KBM-7 (cell line): ENCODE results near the gene ANXA6.

ENCODE experiments used
- DNase-seq: peaks from one replicate; pipeline ENCODE4 v3.0.0-alpha.2; 2015
- in situ Hi-C: fragments of 300-500 bp; cut with MboI; formaldehyde crosslinking; loops from 2 replicates; pipeline ENCODE4 v1.14.3; 2020; ENCODE audit warnings: low sequenced_read_pairs, low pct_unique_long_range_greater_than_20kb, mixed read lengths

ANXA6 gene

DNA sequence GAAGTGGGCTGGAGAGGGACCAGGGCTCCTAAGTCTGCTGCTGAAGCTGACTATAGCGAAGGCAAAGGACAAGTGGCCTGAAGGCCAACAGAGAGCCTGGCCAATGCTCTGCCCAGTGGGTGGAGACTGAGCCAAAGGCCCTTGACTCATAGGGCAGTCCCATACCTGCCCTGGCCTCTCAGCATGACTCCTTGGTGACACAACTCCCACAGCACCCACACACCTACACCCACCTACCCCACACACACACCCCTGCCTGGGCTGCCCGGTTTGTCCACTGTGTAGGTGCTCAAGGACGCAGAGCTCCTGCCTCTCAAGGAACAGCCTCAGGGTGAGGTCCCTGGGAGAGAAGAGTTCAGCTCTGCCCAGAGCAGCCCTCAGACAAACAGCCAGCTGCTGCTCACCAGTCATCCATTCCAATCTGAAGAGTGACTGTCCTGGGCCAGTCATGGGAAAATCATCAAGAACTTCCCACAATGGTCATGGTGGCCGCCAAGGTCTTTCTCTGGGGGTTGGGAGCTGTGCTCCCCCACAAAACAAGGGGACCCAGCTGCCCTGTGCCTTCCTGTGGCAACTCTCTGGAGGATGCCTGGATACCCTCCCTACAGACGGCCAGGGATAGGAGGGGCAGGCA, 81.8 kb downstream of the ANXA6 start:
- no peak for DNase-seq
- in situ Hi-C loops: no loop called here

DNA sequence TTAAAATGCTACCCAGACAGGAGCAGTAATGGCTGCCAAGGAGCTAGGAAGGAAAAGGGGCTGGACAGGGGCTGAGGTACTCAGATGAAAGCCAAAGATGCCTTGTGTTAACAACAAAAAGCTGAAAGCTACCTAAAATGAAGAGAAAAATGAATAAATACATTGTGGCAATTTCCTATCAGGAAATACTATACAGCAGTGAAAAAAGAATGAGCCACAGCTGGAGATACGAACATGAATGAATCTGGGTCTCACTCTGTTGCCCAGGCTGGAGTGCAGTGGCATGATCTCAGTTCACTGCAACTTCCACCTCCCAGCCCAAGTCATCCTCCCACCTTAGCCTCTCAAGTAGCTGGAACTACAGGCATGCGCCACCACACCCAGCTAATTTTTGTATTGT, 83.0 kb downstream of the ANXA6 start:
- no peak for DNase-seq
- in situ Hi-C loops: no loop called here

DNA sequence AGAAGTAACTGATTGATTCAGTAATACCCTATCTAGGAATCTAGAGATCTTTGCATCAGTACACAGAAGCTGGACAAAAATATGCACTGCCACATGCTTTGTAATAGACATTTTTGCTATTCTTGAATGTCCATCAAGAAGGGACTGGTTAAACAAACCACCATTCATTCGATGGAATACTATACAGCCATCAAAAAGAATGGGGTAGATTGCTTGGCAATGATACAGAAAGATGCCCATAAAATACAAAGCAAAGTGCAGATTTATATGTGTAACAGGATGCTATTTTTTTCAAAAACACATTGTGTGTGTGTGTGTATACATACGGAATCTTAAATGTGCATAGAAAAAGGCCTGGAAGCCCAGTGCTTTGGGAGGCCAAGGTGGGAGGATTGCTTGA, 84.3 kb downstream of the ANXA6 start:
- DNase-seq: no peak
- in situ Hi-C loops: no loop called here

DNA sequence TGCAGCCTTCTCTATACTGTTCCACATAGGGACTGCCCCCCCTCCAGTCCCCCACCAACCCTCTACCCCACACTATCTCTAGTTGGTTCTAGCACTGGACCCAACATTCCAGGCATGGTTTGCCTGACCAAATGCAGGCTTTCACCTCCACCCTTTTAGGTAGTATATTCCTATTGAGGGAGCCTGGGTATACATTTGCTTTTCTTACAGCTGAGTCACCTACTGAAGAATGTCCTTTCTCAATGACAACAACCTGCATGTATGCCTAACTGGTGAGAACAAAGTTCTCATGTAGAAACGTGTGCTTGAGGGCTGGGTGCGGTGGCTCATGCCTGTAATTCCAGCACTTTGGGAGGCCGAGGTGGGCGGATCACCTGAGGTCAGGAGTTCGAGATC, 85.0 kb downstream of the ANXA6 start:
- in situ Hi-C loops: no loop called here

DNA sequence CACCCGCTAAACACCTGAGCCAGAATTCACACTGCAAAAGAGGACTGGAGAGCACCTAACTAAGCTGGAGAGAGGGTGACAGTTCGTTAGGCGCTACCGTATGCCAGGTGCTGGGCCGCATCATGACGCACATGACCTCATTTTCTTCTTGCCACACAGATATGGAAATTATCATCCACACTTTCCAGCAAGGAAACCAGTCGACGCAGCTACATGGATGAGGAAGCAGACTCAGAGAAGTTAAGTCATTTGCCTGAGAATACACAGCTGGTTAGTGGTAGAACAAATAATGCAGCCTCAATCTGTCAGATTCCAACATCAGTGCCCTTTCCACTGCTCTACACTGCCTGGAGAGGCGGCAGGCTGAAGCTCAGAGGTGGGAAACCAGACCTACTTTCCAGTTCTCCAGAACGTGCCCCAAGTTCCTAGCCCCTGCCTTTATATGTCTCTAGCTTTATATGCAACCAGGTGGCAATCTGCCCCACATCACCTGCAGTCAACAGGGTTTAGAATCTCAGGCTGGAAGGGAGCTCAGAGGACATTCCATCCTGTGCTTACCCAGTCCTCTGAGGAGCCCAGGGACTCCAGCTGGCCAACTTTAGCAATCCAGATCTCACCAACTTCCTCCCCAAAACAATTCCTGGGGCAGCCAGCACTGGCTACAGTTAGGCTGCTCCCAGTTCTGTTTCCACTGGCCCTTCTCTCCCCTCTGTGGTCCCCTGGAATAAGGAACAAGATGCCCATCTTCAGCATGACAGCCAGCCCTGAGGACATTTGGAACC, 85.5 kb downstream of the ANXA6 start:
- DNase-seq: no peak
- in situ Hi-C loops: no loop called here

More for the DNA sequence above, 85.0 kb downstream of the ANXA6 start:
- no peak for DNase-seq

DNA sequence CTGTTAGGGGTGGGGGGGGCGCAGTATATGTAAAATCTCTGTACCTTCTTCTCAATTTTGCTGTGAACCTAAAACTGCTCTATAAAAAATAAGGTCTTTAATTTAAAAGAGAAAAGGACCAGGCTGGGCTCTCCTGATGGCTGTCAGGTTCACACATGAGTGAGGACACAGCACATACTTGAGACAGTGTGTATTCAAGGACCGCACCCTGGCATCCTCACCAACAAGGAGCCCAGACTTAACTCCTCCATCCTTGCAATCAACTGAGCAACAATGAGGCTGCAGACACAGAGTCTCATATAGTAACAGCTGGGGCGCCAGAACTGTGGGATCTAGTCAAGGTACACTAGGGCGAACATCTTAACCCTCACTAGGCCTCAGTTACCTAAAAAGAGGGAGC, 86.6 kb downstream of the ANXA6 start:
- DNase-seq: no peak
- in situ Hi-C loops: no loop called here

DNA sequence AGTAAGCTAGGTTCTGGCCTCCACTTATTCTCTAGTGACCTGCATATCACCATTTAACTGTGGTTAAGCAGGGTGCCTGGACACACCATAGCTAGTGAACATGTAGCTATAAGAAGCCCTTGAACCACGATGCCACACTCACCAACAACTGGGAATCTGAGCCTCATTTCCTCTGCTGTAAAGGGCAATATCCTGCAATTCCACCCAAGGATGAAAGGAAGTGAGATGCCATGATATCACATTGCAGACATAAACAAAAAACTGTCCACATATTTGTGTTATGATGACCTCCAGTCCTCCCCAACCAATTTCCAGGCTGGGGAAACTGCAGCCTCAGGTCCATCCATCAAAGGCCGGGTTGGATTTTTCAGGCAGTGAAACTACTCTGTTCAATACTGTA, 87.1 kb downstream of the ANXA6 start:
- in situ Hi-C loops: no loop called here
- DNase-seq: no peak

DNA sequence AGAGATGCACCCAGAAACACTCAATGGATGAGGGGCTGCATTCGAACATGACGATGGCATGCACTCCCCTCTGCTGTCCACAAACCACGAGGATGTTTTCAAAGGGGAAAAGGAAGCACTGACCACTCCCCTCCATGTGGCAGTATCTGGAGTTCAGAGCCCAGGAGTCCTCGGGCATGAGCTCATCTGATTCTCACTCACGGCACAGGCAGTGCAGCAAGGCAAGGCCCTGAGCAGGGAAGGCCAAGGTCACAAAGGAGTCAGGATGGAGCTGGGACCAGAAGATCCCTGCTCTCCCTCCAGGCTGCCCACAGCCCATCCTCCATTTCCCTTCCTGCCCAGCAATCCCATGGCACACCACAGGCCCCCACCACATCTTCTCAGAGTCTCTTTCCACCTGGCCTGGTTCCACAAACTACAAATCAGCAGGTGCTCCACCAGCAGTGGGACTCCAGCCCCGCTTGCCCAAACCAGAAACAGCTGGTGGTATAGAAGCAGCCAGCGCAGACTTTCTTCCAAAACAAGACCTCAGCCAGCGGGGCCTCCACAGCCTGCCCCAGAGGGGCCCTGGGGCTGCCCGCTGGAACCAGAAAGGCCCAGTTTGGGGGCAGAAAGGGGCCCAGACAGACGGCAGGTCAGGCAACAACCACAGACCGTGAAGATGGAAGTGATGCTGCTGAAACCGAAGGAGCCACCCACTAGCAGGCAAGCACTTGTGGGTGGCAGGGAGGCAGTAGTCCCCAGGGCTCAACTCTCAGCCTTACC, 89.0 kb downstream of the ANXA6 start:
- DNase-seq: no peak
- in situ Hi-C loops: no loop called here

DNA sequence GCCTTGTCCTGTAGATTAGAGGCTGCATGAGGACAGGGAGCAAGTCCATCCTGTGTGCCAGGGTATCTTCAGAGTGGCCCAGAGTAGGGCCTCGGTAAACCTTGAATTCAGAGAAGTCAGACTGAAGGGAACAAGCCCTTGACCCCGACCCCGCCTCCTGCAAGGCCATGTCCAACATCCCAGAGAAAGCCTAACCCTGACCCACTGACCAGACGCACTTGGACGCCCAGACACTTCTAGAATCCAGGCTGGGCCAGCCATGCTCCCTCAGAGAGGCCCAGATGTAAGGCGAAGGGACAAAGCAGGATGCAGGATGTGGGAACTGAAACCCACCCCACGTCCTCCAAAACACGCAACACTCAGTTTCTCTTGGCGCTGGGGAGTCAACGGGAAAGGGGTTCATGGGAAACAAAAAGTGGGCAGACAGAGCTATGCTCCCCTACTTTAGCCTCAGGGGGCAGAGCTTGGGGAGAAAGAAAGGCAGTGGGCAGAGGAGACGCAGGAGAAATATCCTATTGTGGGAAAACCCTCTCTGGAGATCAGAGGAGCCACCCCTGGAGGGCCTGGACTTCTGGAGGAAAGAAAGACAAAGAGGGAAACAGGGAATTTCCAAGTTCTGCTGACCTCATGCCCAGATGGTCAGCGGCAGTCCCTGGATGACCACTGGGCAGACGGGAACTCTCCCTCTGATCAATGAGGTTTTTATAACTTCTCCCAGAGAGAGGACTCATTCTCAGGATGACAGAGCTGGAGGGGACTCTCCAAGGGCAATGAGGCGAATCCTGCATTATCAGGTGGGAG, 89.7 kb downstream of the ANXA6 start:
- in situ Hi-C loops: no loop called here
- no peak for DNase-seq

DNA sequence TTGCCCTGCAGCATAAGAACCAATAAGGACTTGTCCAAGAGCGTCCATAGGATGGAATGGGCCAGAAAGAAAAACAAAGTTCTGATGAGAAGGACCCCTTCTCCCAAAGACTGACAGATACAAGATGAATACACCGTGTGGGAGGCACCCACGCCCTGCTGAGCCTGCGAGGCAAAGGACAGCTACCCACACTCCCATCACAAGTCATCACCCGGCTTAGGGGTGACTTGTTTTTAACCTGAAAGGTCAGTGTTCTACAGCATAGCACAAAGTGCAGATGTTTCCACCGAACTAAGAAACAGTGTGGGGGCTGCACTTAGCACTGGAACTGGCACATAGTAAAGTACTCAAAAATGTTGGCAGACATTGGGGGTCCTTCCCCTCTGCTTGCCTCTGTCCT, 90.7 kb downstream of the ANXA6 start:
- DNase-seq: no peak
- in situ Hi-C loops: no loop called here

DNA sequence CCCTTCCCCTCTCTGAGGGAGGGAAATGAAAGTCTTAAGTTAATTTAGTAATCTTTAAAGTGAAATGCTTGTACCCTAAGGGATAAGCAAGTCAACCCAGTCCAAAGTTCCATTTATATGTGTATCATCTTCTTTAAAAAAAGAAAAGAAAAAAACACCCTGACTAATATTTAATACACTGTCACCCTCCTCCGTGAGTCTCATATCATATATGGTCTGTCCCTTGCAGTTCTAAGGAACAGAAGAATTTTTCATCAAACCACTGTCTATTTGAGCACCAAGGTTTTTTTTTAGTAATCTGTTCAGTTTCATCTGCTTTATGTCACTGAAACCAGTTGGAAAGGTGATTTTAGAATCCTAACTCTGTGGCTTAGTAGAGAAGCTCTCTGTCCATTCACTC, 92.0 kb downstream of the ANXA6 start:
- in situ Hi-C loops: no loop called here

DNA sequence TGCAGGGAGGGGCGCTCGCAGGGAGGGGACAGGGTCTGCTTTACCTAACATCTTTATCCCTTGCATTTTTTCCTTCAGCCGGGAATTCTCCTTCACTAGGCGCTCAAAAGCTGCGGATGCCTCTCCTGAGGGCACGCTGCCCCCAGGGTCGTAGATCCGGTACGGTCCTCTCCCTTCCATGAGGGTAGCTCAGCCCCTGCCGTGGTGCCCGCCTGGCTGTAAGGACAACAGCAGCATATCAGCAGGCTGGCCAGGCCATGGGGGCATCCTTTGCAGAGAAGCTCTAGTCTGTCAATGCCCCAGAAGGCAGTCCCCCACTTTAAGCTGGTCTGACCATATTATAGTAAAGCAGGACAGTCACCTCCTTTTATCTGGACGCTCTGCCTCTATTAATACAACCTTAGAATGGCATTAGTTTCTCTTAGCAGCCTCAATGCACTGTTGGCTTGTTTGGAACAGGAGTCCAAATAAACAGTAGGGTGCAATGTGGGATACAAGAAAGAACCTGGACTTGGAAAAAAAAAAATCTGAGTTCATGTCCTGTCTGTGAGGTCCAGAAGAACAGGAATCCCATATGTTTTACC, 92.6 kb downstream of the ANXA6 start:
- in situ Hi-C loops: no loop called here
- DNase-seq: no peak

More for the DNA sequence above, 92.0 kb downstream of the ANXA6 start:
- DNase-seq: no peak

DNA sequence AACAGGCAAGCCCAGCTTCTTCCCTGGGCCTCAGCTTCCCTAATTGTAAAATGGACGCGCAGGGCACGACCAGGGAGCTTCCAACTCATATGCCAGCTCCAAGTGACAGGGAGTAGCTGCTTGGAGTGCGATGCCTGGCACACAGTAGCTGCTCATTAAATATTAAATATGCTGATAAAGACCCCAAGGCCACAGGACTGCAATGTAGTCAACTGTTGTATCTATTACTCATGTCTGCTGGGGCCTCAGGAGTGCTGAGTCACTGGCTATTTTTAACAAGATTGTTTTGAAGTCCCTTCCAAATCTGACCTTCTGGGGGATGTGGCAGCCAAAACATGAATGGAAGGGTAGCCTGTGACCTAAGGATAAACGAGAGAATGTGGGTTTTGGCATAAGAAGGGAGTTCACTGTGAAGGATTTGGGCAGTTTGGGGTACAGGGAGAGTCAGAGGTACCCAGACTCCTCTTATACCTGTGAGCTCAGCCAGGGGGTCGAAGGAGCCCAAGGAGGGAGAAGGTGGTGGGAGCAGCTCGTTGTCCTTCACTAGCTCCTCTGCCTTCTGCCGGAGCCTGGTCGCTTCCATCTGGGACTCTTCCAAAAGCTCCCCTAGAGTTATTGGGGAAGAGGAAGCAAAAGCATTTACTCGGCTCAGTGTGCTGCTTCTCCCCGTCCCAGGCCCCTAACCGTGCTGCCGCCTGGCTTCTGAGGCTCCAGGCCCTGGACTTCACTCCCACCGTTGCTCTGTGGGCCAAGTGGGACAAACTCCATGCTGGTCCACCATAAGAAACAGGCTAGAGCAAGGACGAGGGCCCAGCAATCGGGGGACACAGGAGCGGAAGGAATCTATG, 94.2 kb downstream of the ANXA6 start:
- peak; percentile 19 for DNase-seq
- in situ Hi-C loops: no loop called here

DNA sequence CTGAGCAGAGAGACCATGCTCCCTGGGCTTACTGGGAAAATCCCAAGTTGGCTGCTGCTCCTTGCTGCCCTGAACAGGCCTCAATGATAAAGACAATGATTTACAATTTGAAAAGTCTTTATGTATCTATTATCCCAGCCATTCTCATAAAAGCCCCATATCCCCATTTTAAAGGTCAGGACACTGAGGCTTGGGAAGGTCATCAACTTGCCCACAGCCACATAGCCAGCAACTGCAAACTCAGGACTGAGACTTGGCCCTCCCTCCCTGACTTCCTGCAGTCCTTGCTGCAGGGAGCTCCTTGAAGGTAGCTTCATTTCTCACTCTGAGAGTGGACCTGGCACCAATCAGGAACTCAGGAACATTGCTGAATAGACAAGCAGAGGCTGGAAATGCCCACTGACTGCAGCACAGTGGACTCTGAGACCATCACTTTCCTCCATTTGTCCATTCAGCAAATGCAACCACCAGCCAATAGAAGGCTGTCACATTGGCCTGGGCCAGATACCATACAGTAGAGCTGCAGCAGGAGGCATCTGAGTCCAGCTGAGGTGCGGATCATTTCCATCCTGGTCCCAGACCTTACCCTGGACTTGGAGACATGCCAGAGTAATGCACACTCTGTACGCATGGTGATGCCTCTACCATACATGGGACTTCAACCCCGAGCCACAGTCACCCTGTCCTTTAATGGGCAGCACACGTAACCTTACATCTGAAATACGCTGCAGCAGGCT, 95.0 kb downstream of the ANXA6 start:
- no peak for DNase-seq
- in situ Hi-C loops: no loop called here

DNA sequence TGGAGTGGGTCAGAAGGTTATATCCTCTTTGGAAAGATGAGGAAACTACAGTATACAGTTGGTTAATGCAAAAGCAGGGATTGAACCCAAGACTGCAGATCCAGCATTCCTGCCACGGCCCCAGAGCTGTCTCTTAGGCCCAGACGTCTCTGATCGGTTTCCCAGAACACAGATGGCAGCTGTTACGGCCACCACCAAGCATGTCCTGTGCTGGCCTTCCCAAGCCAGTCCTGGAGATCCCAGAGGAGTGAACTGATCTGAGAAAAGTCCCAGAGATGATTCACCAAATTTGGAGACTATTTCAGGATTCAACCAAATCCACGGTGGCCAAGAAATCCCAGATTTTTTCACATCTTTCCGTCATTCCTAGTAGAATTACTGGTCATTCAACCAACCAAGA, 96.8 kb downstream of the ANXA6 start:
- in situ Hi-C loops: no loop called here

DNA sequence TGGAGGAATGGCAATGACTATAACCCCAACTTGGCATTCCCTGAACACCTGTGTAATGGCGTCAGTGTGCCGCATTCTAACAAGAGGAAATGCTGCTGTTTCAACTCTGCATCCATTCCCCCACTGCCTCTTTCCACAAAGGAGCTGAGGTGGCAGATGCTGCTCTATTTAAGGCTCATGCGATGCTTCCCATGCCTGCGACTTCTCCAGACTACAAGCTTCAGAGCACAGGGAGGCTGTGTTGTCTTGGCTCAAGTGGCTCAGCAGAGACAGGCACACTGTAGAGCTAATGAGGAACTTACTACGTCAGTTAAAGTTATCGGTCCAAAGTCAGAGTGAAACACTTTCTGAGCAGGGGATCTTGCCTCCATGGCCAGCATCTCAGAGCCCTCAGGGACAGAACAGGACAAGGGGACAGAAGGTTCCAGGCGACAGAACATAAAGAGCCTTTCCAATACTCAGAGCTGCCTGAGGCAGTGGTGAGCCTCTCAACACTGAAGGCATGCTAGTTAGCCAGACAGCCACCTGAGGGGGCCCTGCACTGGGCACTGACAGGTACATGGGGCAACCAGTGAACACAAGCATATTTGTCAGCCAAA, 98.6 kb downstream of the ANXA6 start:
- no peak for DNase-seq
- in situ Hi-C loops: no loop called here

More for the DNA sequence above, 96.8 kb downstream of the ANXA6 start:
- DNase-seq: no peak

DNA sequence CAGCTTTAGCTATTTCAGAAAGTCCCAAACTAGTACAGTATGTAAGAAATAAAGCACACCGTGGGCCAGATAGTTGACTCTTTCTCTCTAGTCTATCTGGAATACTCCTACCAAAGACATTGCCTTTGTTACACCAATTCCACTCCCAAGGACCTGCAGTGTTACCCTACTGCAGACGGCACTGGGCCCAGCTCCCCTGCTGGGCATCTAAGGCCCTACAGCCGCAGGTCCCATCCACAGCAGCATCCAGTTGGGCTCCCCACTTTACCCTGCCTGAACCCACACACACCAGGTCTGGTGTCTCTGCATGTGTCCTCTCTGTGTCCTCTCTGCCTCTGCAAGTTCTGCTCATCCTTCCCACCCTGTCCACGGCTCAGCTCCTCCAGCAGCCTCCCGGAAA, 99.3 kb downstream of the ANXA6 start:
- in situ Hi-C loops: no loop called here
- no peak for DNase-seq
